GM18499 (cell line): ENCODE measurements around the gene TAF10.

Experiments used
- ATAC-seq: cut with Tn5 transposase; IDR thresholded peaks from one replicate; pipeline ENCODE4 v1.9.1; 2021; ENCODE audit warnings: moderate number of reproducible peaks; ENCODE audit not compliant: insufficient read depth, unreplicated experiment

TAF10 gene

GRCh38 chr11:6612213-6613041, at the start of gene TAF10:
Gene TAF10 (minus strand): TSS chr11:6612216. CDS start chr11:6612189, 27 bp downstream.
- ATAC-seq, result peak; percentile 59

- ATAC-seq, result no peak
These were observed 48.7 kb upstream of the TAF10 start for GRCh38 chr11:6660712-6661111.

- ATAC-seq, result no peak
These were observed 46.6 kb upstream of the TAF10 start for GRCh38 chr11:6658647-6659046.

GRCh38 chr11:6657346-6657745, 45.3 kb upstream of the TAF10 start:
- no peak for ATAC-seq

DNA sequence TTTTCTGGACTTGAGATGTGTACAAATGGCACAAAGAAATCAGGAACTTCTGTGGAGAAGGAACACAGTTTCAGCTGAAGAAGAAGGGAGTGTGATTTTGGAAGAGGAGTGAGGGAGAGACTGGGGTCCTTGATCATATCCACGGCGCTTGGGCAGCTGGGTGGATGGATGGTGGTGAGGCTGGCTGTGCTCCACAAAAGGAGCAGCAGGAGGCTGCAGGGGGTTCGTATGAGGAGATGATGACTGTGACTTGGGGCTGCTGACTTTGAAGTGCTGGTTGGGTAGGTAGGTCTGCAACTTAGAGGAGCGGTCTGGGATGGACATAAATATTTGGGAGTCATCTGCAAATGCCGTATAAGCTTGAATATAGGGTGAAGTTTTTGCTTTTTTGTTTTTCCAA, 44.9 kb upstream of the TAF10 start:
- no peak for ATAC-seq

- ATAC-seq, result no peak
These were observed 44.5 kb upstream of the TAF10 start for GRCh38 chr11:6656584-6656915.

DNA sequence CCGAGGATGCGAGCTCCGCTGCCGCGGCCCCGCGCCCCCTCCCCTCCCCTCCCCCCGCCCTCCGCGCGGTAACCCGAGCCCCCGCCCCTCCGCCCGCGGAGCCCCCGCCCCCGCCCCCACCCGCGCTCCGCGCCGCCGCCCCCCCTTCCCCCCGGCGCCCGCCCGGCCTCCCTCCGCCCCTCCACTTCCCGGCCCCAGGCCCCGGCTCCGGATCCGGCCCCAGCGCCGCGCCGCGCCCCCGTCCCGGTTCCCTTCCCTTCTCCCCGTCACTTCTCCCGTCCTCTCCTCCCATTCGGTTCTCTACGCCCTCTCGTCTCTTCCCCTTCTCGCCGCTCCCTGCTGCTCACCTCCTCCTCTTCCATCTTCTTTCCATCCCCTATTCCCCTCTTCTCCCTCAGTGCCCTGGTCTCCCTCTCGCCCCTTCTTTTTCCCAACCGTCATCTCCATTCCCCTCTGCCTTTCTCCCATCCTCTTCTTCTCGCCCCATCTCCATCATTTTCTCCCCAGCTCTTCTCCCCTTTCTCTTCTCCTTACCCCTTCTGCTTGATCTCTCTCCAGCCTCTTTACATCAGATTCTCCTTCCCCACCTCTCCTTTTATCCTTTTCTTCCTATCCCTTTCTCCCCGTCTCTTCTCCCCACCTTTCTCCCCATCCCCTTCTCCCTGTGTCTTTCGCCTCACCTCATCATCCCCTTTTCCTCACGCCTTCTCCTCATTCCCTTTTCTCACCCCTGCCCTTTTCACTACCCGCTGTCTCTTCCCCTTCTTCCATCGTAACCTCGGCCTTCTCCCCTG, 44.0 kb upstream of the TAF10 start, which contains the start of gene DCHS1:
DCHS1 (minus strand) TSS at position 20 of the 794 bp plus-strand sequence. CDS start 14,196 bp downstream, outside the sequence.
- ATAC-seq, result no peak

DNA sequence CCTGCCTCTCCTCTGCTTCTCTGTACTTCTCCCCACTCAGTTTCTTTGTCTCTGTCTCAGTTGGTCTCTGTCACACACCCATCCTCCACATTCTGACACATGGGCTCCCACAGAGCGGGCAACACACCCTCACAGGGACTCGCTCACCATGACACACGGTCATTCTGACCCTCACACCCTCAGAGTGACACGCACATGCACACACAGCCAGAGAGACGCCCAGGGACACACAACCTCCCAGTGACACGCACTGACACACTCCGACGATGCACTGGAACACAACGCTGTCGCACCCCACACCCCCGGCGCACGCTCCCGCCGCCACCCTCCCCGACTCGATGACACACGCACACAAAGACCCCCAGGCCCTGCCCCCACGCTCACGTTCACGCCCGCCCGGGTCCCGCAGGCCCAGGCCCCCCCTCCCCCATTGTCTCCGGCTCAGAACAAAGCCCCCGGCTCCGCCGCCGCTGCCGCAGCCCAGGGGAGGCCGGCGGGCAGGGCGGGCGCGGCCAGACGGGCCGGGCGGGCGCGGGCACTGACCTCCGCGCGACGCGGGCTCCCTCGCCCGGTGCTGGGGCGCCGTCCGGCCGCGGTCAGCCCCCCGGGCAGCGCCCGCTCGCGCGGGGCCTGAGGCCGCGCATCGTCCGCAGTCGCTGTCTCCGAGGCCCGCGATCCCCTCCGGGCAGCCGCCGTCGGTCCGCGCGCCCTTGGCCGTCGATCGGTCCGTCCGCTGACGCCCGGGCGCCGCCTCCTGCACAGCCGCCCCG, 43.2 kb upstream of the TAF10 start:
- ATAC-seq, result no peak

GRCh38 chr11:6654281-6655019, 42.4 kb upstream of the TAF10 start:
- ATAC-seq, result no peak

DNA sequence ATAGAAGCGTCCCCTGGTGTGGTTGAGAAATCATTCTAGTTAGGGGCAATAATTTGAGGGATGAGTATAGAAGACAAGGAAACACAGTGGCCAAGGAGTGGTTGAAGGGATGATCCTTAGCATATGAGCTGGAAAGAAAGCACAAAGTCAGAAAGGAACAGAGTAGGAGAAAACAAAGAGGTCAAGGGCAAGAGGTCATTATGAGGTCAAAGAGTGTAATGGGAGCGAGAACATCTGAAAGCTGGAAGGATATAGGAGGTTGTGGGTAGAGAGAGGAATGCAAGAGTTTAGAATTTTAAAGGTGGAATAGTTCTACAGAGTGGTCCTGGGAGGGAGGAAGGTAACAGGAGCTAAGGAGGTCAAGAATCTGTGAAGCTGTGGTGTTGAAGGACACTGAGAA, 41.6 kb upstream of the TAF10 start:
- no peak for ATAC-seq

GRCh38 chr11:6653097-6653496, 41.1 kb upstream of the TAF10 start:
- no peak for ATAC-seq

DNA sequence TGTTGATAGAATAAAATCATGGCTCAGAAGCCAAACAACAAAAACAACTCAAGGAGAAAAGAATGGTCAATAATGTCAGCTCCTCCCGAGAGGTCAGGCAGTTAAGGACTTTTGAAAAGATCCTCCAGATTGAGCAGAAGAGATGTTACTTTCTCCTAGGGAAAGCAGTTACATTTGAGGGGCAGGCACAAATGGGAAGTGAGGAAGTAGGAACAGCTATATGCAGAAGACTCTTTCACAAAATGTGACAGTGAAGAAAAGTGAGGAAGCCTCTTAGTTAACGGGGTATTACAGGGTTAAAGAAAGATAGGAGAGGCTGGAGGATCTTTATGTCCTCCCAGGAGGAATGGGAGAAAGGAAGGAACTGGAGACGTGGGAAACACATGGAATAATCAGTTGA, 40.2 kb upstream of the TAF10 start:
- no peak for ATAC-seq

DNA sequence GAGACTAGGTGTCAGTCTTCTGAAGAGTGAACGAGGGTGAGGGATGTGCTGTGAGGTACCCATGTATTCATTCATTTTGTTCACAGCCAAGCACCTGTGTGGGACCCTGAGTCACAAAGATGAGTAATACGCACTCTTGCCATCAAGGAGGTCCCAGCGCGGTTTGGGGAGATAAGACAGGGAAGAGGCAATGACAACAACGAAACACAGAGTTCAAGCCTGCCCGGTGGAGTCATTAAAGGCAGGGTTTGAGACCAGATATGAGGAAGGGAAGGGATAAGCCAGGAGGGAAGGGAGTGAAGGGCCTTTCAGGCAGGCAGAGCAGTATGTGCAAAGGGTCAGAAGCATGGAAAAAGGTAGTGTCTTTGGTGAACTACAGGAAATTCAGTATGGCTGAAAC, 39.0 kb upstream of the TAF10 start:
- no peak for ATAC-seq

DNA sequence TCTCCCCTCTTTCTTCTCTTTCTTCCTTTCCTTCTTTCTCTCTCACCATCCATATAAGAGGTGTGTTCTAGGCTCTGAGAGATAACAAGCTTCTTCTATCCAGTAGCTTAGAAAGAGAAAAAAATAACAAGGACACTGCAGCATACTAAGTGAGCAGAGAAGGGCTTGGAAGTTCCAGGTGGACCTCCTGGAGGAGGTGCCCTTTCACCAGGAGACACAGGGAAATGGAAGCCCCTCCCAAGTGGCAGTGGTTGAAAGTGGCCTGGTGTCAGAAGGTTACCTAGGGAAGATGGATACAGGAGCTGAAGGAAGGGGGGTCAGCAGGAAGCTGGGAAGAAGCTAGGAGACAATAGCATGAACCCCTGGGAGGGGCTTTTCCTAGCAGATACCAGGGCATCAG, 38.1 kb upstream of the TAF10 start:
- ATAC-seq, result no peak

GRCh38 chr11:6648501-6648900, 36.5 kb upstream of the TAF10 start:
- no peak for ATAC-seq

- ATAC-seq, result no peak
These were observed 35.8 kb upstream of the TAF10 start for GRCh38 chr11:6647836-6648235.

DNA sequence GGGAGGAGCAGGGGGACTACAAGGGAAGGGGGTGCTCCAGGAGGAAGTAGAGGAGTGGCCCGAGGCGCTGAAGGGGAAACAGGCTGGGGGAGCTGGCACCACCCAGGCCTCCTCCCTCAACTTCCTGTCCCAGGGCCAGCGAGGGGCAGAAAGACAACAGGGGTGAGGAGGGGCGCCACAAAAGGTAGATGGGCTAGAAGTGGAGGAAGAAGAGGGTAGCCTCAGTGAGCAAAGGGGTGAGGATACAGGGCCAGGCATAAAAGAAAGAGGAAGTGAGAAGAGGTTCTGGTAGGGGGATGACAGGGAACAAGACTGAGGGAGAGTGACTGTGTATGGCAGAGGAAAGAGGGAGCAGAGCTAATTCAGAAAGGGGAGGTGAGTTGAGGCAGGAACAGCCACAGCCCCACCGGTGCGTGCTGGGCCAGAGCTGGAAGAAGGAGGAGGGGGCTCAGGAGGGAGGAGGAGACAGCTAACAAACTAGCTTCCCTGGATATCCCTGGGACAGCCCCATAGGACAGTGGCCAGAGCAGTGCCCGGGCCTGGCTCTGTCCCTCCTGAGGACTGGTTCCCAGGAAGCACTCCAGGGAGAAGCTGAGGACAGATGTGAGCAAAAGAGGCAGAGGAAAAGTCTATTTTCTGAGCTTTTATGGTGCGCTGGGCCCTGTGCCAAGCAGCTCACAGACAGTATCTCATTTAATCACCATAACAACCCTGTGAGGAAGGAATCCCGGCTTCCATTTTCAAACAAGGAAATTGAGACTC, 35.1 kb upstream of the TAF10 start:
- ATAC-seq, result peak; percentile 91

DNA sequence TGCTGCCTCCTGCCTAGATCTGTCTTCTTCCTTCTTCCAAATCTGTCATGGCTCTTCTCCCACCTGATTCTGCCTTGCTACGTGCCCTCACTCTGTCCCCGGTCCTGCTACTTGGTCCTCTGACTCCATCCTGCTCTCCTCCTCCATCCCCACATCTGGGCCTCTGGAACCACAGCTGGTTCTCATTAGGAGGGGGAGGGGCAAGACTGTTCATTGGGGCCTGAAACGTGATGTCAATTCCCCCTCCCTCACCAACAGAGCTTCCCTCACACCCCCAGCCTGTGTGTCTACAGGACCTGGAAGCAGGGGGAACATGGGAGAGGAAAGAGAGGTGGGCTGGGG, 34.5 kb upstream of the TAF10 start:
- no peak for ATAC-seq

DNA sequence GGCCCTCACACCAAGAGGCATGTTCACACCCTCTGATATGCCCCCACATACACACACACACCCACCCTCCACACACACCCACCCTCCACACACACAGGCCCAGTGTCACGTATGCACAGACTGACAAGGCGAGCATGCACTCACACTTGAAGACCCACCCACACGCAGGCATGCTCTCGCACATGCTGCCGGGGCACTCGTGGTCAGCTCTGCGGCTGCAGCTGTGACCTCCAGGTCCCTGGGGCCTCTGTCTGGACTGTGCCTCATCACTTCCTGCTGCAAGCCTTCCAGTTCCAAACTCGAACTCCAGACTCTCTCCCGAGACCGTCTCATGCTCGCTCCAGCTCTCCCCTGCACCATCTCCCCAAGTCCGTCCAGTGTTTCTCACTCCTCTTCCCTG, 34.1 kb upstream of the TAF10 start:
- ATAC-seq, result no peak

DNA sequence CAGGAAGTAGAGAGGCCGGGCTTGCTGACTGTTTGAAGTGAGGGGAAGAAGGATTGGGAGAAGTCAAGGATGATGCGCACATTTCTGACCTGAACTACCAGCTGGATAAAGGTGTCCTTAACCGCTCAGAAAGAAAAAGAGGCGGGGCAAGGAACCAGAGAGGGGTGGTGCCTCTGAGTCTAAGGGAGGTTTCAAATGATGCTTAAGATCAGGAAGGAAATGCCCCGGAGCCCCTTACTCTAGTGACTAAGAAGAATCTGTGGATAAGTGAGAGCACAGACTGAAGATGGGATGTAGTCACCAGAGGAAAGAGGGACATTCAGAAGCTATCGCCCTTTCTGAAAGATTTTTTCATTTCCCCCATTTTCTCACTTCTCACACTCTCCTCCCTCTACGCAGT, 30.9 kb upstream of the TAF10 start:
- no peak for ATAC-seq
